H9 (cell line): Measurements from ENCODE around the gene GABRB1. TPM values are rescaled to one million over a fixed set of nuclear protein-coding genes. Genes with fewer than 3 reads are reported as not detected.

ENCODE experiments used
- DNase-seq: peaks from one replicate; pipeline ENCODE4 v3.0.0-alpha.2; 2017
- H2AFZ ChIP-seq: one replicate; pipeline ENCODE4 v1.6.1; 2013; ENCODE audit warnings: mild to moderate bottlenecking, low read length, control low read depth, moderate library complexity
- H2AK5ac ChIP-seq: 2 replicates; pipeline ENCODE4 v1.6.1; 2013; ENCODE audit warnings: low read length, control low read depth, mixed read lengths; ENCODE audit not compliant: insufficient read length
- H2BK120ac ChIP-seq: one replicate; pipeline ENCODE4 v1.6.1; 2013; ENCODE audit warnings: low read depth, mild to moderate bottlenecking, low read length, control low read depth, inconsistent platforms; ENCODE audit not compliant: poor library complexity, severe bottlenecking
- H2BK12ac ChIP-seq: 2 replicates; pipeline ENCODE4 v1.6.1; 2013; ENCODE audit warnings: low read length, control low read depth, mixed read lengths, low read depth; ENCODE audit not compliant: insufficient read length
- H2BK15ac ChIP-seq: 2 replicates; pipeline ENCODE4 v1.6.1; 2013; ENCODE audit warnings: low read depth, low read length, control low read depth
- H2BK20ac ChIP-seq: one replicate; pipeline ENCODE4 v1.6.1; 2013; ENCODE audit warnings: low read depth, mild to moderate bottlenecking, low read length, control low read depth, inconsistent platforms; ENCODE audit not compliant: poor library complexity, severe bottlenecking
- H2BK5ac ChIP-seq: 2 replicates; pipeline ENCODE4 v1.6.1; 2013; ENCODE audit warnings: low read length, control low read depth, mixed read lengths; ENCODE audit not compliant: insufficient read length
- H3K14ac ChIP-seq: 2 replicates; pipeline ENCODE4 v1.6.1; 2013; ENCODE audit warnings: low read length, control low read depth; ENCODE audit not compliant: insufficient read depth
- H3K18ac ChIP-seq: 2 replicates; pipeline ENCODE4 v1.6.1; 2013; ENCODE audit warnings: low read depth, mild to moderate bottlenecking, mixed read lengths, low read length, control low read depth; ENCODE audit not compliant: insufficient read length
- H3K23ac ChIP-seq: 2 replicates; pipeline ENCODE4 v1.6.1; 2013; ENCODE audit warnings: low read length, control low read depth, mixed read lengths, low read depth; ENCODE audit not compliant: insufficient read length
- H3K23me2 ChIP-seq: 2 replicates; pipeline ENCODE4 v1.6.1; 2013; ENCODE audit warnings: low read depth, mild to moderate bottlenecking, mixed read lengths, low read length, control low read depth; ENCODE audit not compliant: insufficient read length, poor library complexity, severe bottlenecking
- H3K27ac ChIP-seq: 2 replicates; pipeline ENCODE4 v1.5.1; 2013; ENCODE audit warnings: low read length, control low read depth, mixed read lengths, low read depth; ENCODE audit not compliant: insufficient read length
- H3K27me3 ChIP-seq: 2 replicates; pipeline ENCODE4 v1.6.1; 2013; ENCODE audit warnings: low read length, control low read depth, inconsistent platforms; ENCODE audit not compliant: insufficient read depth
- H3K4ac ChIP-seq: 2 replicates; pipeline ENCODE4 v1.6.1; 2013; ENCODE audit warnings: low read depth, mild to moderate bottlenecking, control low read depth, inconsistent platforms, low read length, moderate library complexity
- H3K4me1 ChIP-seq: 2 replicates; pipeline ENCODE4 v1.6.1; 2013; ENCODE audit warnings: low read length, control low read depth, inconsistent platforms; ENCODE audit not compliant: insufficient read depth
- H3K4me2 ChIP-seq: 2 replicates; pipeline ENCODE4 v1.6.1; 2013; ENCODE audit warnings: low read length, control low read depth, mixed read lengths; ENCODE audit not compliant: insufficient read length, insufficient read depth
- H3K56ac ChIP-seq: 2 replicates; pipeline ENCODE4 v1.6.1; 2013; ENCODE audit warnings: low read depth, mild to moderate bottlenecking, mixed read lengths, low read length, control low read depth; ENCODE audit not compliant: insufficient read length
- H3K79me1 ChIP-seq: 2 replicates; pipeline ENCODE4 v1.6.1; 2013; ENCODE audit warnings: low read depth, mild to moderate bottlenecking, moderate library complexity, low read length, control low read depth, inconsistent platforms; ENCODE audit not compliant: insufficient read depth, poor library complexity, severe bottlenecking
- H3K79me2 ChIP-seq: 2 replicates; pipeline ENCODE4 v1.6.1; 2013; ENCODE audit warnings: low read length, control low read depth, inconsistent platforms; ENCODE audit not compliant: insufficient read depth
- H3K9ac ChIP-seq: 2 replicates; pipeline ENCODE4 v1.6.1; 2013; ENCODE audit warnings: low read length, control low read depth, mixed read lengths; ENCODE audit not compliant: insufficient read length; ENCODE audit errors: extremely low read depth
- H3K9me3 ChIP-seq: one replicate; pipeline ENCODE4 v1.6.1; 2013; ENCODE audit warnings: low read depth, low read length, inconsistent platforms; ENCODE audit not compliant: control insufficient read depth
- H3T11ph ChIP-seq: one replicate; pipeline ENCODE4 v1.6.1; 2013; ENCODE audit warnings: mild to moderate bottlenecking, low read length, control low read depth, inconsistent platforms
- H4K20me1 ChIP-seq: one replicate; pipeline ENCODE4 v1.6.1; 2013; ENCODE audit not compliant: control insufficient read depth, insufficient read length, insufficient read depth
- H4K5ac ChIP-seq: 2 replicates; pipeline ENCODE4 v1.6.1; 2013; ENCODE audit warnings: low read depth, mild to moderate bottlenecking, mixed read lengths, low read length, control low read depth; ENCODE audit not compliant: insufficient read length
- H4K8ac ChIP-seq: replicated peaks from 2 replicates; pipeline ENCODE4 v1.6.1; 2013; ENCODE audit warnings: low read length, control low read depth, mixed read lengths, low read depth; ENCODE audit not compliant: insufficient read length
- H4K91ac ChIP-seq: 2 replicates; pipeline ENCODE4 v1.6.1; 2013; ENCODE audit warnings: low read depth, mild to moderate bottlenecking, moderate library complexity, mixed read lengths, low read length, control low read depth; ENCODE audit not compliant: insufficient read length
- H3K27ac Mint-ChIP-seq, 3 experiments: 2 replicates in 2 of 3; 3 replicates in 1 of 3; pipeline ENCODE4 v1.8.0; 2020 to 2021; ENCODE audit warnings: mixed read lengths in 3 of 3, mild to moderate bottlenecking in 1 of 3, moderate library complexity in 1 of 3
- H3K27me3 Mint-ChIP-seq: 2 replicates; pipeline ENCODE4 v1.8.0; 2021; ENCODE audit warnings: low read depth, mild to moderate bottlenecking, moderate library complexity, mixed read lengths
- H3K36me3 Mint-ChIP-seq, 3 experiments: 2 replicates in 2 of 3; 3 replicates in 1 of 3; pipeline ENCODE4 v1.8.0; 2020 to 2021; ENCODE audit warnings: low read depth in 3 of 3, mixed read lengths in 3 of 3; ENCODE audit not compliant: insufficient read depth in 1 of 3
- H3K4me1 Mint-ChIP-seq, 2 experiments: 2 replicates each; pipeline ENCODE4 v1.8.0; 2020; ENCODE audit warnings: mixed read lengths in 2 of 2
- H3K4me3 Mint-ChIP-seq, 2 experiments: 2 replicates in 1 of 2; 3 replicates in 1 of 2; pipeline ENCODE4 v1.8.0; 2020 to 2021; ENCODE audit warnings: mild to moderate bottlenecking in 2 of 2, mixed read lengths in 2 of 2, moderate library complexity in 1 of 2
- H3K9me3 Mint-ChIP-seq, 2 experiments: 2 replicates in 1 of 2; 3 replicates in 1 of 2; pipeline ENCODE4 v1.8.0; 2020; ENCODE audit warnings: mild to moderate bottlenecking in 2 of 2, mixed read lengths in 2 of 2, moderate library complexity in 1 of 2
- CTCF ChIP-seq: fragments of 200-600 bp; sonication (generic); conservative IDR thresholded peaks from 3 replicates; pipeline ENCODE4 v1.8.0; 2021; ENCODE audit warnings: antibody characterized with exemption, mild to moderate bottlenecking
- WGBS: extraction: QIAGEN DNeasy Blood & Tissue Kit; methylation state at CpG from one replicate; pipeline ENCODE4 v1.1.7; 2013; ENCODE audit warnings: missing lambda C conversion rate, low lambda C conversion rate, mixed read lengths; ENCODE audit not compliant: insufficient read length; ENCODE audit errors: extremely low coverage; 5-methylcytosine and 5-hydroxymethylcytosine counted together
- total RNA-seq: library from RNA; stranded (reverse); gene quantifications from 2 replicates; pipeline ENCODE4 v1.2.1, GENCODE V29; 2021

The GABRB1 gene
- total RNA-seq, 1 experiment from 2014 or later, result 0.39 TPM

GRCh38 chr4:47213539-47213938 is 182.2 kb downstream of the GABRB1 start:
- H4K5ac ChIP-seq, result no peak overlapping the region
- H3K79me2 ChIP-seq, result no peaks in the 10 kb centered on the region
- H2BK120ac ChIP-seq, result no peak overlapping the region
- H3K18ac ChIP-seq, result no peak overlapping the region
- H4K20me1 ChIP-seq, result no peaks in the 10 kb centered on the region
- no peak overlapping the region for H2BK12ac ChIP-seq
- no peak overlapping the region for H3K4me3 Mint-ChIP-seq
- H2AFZ ChIP-seq, result no peak overlapping the region
- no peaks in the 10 kb centered on the region for H3K36me3 Mint-ChIP-seq
- no peaks in the 10 kb centered on the region for H3K79me1 ChIP-seq
- H2BK5ac ChIP-seq, result no peak overlapping the region
- no peak overlapping the region for H3K56ac ChIP-seq
- no peak for TF ChIP-seq CTCF
- no peak overlapping the region for H3K4me2 ChIP-seq
- no peak overlapping the region for H3K23ac ChIP-seq
- no peaks in the 10 kb centered on the region for H3K27me3 ChIP-seq
- no peak overlapping the region for H2AK5ac ChIP-seq
- no peak overlapping the region for H4K8ac ChIP-seq
- H3K27ac Mint-ChIP-seq, result no peak overlapping the region
- H3K23me2 ChIP-seq, result no peaks in the 10 kb centered on the region
- 0 out of 4 replicates have a peak, but pooled peaks cover 0 to 2% of the 10 kb centered on the region in 2 experiments for H3K4me1 Mint-ChIP-seq
- H3K27me3 Mint-ChIP-seq, result no peaks in the 10 kb centered on the region
- no peaks in the 10 kb centered on the region for H3K4me1 ChIP-seq
- H3K9ac ChIP-seq, result no peak overlapping the region
- H3T11ph ChIP-seq, result no peak overlapping the region
- no peak overlapping the region for H3K4ac ChIP-seq
- no peak for DNase-seq
- H3K27ac ChIP-seq, result no peak overlapping the region
- H2BK20ac ChIP-seq, result no peak overlapping the region
- no peak overlapping the region for H4K91ac ChIP-seq
- H3K14ac ChIP-seq, result no peak overlapping the region
- H2BK15ac ChIP-seq, result no peak overlapping the region
- WGBS, result no CpG with 5 or more reads among the region's 1 CpG
- H3K9me3 ChIP-seq, result no peaks in the 10 kb centered on the region
- no peaks in the 10 kb centered on the region for H3K9me3 Mint-ChIP-seq
